ELF-1 (cell line): ENCODE results near the gene GMPR2.

Source experiments
- DNase-seq: peaks from one replicate; pipeline ENCODE4 v3.0.0-alpha.2; 2016; ENCODE audit warnings: low read depth, low spot score

Gene GMPR2

GRCh38 chr14:24267516-24267915 is 34.8 kb downstream of the GMPR2 start:
- no peak for DNase-seq

DNA sequence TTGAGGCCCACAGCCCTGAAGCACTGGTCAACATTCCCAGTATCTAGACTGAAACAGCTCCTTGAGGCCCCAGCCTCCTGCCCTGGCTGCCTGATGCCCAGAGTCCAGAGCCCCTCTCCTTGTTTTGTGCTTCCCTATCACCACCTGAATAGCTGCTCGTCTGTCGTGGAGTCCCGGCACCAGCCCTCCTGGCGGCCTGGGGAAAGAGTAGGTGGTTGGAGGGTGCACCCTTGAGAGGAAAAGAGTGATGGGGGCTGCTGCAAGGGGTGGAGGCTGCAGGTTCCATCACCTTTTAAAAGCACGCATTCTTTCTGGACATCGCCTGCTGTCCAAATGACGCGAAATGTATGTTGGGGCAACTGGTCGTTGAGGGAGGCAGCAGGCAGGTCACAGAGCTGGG is 35.5 kb downstream of the GMPR2 start:
- no peak for DNase-seq

- no peak for DNase-seq
These were observed 36.6 kb downstream of the GMPR2 start for GRCh38 chr14:24269368-24269767.

DNA sequence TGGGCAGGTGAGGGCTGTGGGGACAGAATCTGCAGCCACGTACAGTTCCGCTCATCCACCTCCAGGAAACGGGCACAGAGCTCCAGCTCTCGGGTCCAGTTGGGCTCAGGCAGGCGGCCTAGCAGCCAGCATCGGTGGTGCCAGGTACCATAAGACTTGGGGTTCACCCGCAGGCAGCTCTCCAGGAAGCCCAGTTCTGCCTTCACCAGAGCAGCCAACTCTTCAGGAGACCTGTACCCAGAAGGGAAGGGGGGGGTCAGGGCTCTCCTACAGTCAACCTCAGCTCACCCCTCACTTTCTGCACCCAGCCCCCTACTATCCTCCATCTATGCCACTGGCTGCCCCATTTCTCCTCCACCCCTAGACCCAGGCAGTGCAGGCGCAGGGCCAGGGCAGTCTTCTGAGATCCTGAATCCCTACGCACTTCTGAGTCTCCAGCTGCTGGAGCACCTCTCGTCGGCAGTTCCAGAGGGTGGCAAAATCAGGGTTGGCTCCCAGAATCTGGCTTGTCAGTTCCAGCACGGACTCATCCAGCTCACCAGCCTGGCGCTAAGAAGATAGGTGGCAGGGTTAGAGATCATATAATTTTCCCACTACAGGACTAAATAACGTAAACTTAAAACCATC is 37.3 kb downstream of the GMPR2 start:
- no peak for DNase-seq

DNA sequence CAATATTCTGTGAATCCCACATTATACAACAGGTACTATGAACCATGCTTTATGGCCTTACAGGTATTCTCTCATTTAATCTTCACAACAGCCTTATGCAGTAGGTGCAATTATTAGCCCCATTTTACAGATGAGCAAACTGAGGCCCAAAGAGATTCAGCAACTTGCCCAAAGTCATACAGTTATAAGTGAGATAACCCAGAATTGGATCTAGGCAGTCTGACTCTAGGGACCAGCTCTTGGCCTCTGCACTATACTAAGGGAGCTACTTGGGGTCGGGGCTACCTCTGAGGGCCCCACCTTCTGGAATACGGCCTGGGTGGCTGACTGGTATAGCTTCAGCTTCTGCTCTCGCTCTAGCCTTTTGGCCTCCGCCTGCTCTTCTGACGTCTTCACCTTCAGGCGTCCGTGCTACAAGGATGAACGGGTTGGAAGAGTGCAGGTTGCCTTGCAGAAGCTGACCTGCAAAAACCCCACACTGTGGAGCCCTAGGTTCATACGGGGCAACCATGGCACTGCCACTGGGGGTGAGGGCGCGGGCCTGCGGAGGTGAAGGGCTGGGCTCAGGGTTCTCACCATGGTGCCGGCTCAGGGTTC is 37.9 kb downstream of the GMPR2 start:
- DNase-seq = no peak

DNA sequence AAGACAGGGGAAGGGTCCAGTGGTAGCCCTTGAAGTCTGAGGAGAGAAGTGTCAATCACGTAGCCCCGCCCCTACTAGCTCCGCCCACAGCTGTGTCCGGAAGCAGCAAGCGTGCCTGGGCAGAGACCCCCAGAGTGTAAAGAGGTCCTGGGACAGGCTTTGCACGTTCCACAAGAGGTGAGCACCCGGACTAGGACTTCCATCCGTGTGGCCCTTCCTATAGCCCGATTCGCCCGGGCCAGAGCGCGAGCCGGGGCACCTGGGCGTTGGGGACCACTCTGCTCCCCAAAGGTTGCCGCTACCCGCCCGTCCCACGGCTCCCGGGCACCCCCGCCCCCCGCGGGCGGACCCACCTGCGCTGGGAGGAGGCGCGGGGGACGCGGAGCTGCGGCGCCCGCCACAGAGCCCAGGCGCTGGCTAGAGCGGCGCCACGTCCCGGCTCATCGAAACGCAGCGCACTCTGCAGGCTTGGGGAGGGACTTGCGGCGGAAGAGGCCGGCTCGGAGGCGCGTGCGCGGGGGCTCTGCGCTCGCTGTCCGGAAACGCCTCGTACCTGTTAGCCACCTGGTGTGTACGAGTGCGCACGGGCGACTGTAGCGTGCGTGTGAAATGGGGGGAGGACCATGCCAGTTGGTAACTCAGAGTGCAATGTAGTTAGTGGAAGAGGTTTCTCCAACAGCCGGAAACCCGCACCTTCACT is 38.6 kb downstream of the GMPR2 start, which contains the start of gene RABGGTA:
Gene RABGGTA (minus strand): TSS at position 464 of the 700 bp plus-strand sequence. CDS start 482 bp downstream, outside the sequence.
- peak; percentile 95 for DNase-seq

GRCh38 chr14:24271834-24272263 is 39.1 kb downstream of the GMPR2 start:
- no peak for DNase-seq

DNA sequence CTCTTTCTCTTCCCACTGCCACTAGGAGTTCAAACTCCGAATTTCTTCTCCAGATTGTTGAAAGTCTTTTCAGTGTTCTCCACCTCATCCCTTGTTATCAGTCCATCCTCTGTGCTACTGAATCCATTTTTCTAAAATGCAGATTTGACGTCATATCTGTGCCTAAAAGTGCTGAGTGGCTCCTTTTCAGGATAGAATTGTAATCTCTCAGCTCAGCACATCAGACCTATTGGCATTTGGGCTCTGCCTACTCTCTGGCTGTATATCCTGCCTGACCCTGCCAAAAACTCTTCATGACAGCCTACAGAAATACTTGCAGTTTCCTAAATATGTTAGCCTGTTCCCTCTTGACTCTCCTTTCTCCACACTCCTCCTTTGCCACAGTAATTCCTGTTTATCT is 39.7 kb downstream of the GMPR2 start:
- DNase-seq = no peak

DNA sequence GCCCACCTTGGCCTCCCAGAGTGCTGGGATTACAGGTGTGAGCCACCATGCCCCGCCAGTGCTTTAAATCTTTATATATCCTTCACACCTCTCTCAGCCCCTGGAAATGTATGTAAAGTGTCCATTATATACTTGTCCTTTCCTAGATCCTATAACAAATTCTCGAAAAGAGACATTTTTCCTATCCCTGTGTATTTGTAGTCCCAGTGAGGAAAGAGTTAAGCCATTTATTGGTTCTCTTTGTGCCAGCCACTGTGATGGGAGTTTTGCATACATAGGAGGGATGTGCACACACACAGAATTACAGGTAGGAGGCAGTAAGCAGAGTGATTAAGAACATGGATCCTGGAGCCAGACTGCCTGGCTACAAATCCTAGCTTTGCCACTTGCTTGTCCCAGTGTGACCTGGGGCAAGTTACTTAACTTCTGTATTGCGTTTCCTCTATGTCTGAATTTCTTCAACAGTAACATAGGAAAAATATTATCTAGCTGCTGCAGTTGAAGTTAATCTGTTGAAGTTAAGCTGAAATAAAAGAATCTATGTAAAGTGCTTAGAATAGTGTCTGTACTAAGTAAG is 40.8 kb downstream of the GMPR2 start:
- no peak for DNase-seq

DNA sequence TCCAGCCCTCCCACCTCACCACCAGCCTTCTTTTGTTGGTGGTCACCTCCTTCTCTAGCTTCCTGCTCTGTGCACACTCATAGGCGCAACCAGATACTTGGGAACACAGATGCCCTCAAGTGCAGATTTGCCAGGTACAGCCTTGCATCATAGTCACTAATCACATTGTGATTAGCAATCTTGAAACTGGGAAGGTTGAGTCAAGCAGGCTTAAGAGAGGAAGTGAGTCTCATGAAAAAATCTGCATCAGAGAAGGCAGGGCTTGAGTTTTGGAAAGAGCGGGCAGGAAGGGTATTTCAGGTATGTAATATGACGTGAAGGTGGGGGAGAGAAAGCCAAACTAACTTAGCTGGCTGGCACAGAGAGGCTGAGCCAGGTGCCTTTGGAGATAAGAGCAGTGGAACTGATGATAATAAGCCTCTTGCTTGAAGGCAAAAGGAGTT is 41.4 kb downstream of the GMPR2 start:
- DNase-seq = no peak

GRCh38 chr14:24277071-24277470 is 44.3 kb downstream of the GMPR2 start:
- DNase-seq = no peak

GRCh38 chr14:24277606-24278321 is 45.0 kb downstream of the GMPR2 start:
- DNase-seq = no peak

DNA sequence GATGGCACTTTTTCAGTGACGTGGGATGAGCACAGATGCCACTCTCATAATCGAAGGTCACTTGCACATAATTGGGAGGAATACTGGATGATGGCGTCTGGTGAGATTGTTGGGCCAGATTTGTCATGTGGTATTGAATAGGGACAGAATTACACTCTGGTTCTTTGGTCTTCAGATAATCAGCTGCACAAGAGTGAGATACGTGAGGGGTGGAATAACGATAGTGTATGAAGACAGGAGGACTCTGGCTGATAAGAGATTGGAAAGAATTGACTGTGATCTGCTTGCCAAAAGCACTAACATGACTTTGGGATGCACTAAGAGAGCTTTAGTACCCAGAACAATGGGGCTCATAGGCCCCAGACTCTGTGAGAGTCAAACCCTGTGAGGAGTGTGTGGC is 45.7 kb downstream of the GMPR2 start:
- no peak for DNase-seq

- no peak for DNase-seq
These were observed 46.8 kb downstream of the GMPR2 start for GRCh38 chr14:24279301-24280186.

DNA sequence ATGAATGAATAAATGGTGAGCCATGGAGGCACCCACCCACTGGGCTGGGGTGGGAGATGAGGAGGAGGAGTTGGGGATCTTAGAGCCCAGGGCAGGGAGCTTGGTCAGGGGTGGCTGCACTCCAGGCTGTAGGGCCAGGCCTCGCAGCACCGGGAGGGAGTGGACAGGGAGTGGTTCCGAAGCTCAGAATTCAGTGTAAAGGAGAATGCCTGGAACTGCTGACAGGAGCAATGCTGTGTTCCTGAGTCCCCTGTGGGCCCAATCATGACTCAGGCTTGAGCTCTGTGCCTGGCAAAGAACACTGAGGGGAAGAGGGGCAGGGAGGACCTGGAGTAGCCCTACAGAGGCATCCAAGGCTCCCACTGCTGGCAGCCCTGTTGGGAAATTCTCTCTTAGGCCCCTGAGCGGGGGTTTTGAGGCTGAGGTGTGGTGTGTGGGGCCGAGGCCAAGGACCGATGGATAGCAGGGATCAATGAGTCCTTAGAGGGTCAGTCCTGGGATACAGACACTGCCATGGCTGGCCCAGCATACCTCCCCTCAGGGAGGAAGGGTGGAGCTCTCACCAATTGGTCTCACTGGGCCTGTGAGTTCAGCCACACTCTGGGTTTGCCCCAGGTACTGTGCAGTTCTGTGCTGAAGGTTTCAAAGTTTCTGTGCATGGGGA is 48.2 kb downstream of the GMPR2 start:
- no peak for DNase-seq

- DNase-seq = no peak
These were observed 48.9 kb downstream of the GMPR2 start for GRCh38 chr14:24281636-24282035.

GRCh38 chr14:24282736-24283135 is 50.0 kb downstream of the GMPR2 start:
- DNase-seq = no peak

DNA sequence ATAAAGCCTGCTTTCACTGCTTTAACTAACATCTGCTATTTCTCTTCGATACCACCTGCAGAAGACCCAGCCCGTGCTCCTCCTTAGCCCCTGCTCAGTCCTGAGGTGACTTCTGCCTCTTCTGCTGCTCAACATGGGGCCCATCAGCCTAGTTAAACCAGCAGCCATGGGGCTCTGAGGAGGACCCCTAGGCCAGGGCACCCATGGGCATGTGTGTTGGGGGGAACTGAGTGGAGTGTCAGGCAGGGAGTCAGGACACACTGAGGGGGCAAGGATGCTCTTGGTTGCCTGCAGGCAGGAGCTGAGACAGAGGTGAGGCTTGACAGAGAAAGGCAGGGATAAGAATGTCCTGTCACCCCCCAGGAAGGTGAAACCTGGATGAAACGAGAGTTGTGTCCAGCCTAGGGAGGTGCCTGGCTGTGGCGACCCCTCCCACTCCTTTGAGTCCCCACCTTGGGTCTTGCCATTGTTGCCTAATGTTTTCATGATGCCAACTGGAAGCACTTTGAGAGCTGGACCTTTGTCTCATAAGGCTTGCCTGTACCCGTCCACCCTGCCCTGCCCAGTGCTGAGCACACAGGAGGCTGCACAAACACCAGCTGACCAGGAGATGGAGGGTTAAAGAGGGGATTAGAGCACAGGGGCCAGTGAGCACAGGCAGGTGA is 51.2 kb downstream of the GMPR2 start:
- no peak for DNase-seq

DNA sequence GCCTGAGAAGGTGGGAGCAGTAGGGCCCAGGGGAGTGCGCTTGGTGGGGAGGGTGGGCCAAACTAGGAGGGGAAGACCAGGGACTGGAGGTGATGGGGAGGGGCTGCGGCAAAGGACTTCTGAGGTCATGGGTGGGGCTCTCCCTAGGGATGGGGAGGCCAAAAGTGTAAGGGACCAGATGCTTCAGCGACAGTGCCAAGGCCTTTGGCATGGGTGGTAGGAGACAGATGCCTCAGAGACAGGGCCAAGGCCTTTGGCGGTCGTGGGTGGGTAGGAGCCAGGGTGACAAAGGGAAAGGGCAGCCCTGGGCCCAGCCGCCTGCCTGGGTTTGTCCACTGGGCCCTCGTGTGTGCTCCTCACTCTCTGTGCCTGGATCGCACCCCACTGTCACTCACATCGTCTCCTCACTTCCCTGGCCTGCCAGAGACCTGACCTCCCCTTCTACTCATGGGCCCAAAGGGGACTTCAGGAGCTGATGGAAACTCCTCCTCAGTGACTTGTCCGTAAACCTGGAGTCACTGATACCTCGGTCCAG is 51.8 kb downstream of the GMPR2 start:
- DNase-seq = no peak

DNA sequence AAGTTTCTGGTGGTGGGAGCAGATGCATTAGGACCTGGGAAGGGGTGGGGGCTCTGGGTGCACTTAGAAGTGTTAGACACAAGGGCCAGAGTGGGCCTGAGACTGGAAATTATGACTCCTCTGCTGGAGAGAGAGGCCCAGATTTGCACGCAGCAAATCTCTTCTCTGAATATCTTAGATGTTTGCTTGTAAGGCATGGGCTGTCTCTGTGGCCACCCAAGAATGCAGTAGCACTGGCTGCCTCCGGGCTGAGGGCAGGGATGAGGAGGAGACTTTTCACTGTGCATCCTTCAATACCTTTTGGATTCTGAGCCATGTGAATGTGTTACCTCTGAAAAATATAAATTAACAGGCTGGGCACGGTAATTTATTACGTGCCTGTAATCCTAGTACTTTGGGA is 52.6 kb downstream of the GMPR2 start:
- DNase-seq = no peak
